T-helper 17 cell (primary cell): ENCODE measurements around the gene KIZ. TPM values are rescaled to one million over a fixed set of nuclear protein-coding genes. Genes with fewer than 3 reads are reported as not detected.

Source experiments
- ATAC-seq: fragments of 150-1000 bp; cut with Tn5 transposase; 2 replicates; pipeline ENCODE4 v1.10.0; 2021; ENCODE audit warnings: mild to moderate bottlenecking, moderate library complexity
- DNase-seq, 3 donors: peaks; one replicate each; pipeline versions ENCODE4 v3.0.0 to v3.0.0-alpha.2; 2020 to 2021
- H3K9me3 ChIP-seq: one replicate; pipeline ENCODE4 v1.7.0; 2013; ENCODE audit warnings: low read length, mild to moderate bottlenecking; ENCODE audit not compliant: control insufficient read depth, poor library complexity, severe bottlenecking
- H3K27ac Mint-ChIP-seq: one replicate; pipeline ENCODE4 v1.8.0; 2022; ENCODE audit warnings: mild to moderate bottlenecking, moderate library complexity, mixed read lengths
- H3K27me3 Mint-ChIP-seq: one replicate; pipeline ENCODE4 v1.8.0; 2022; ENCODE audit warnings: mixed read lengths
- H3K36me3 Mint-ChIP-seq: one replicate; pipeline ENCODE4 v1.8.0; 2022; ENCODE audit warnings: low read depth, mixed read lengths
- H3K4me1 Mint-ChIP-seq: one replicate; pipeline ENCODE4 v1.8.0; 2022; ENCODE audit warnings: mild to moderate bottlenecking, mixed read lengths
- H3K4me3 Mint-ChIP-seq: one replicate; pipeline ENCODE4 v1.8.0; 2022; ENCODE audit warnings: mild to moderate bottlenecking, moderate library complexity, mixed read lengths
- total RNA-seq, 4 donors: library from RNA in 2 of 4; stranded (reverse) in 2 of 4; gene quantifications; one replicate each; pipeline ENCODE4 v1.2.3 and lab custom pipeline; 2022 to 2026

The KIZ gene
- total RNA-seq, 2 donors from 2014 or later = 23.0 to 26.9 TPM

GRCh38 chr20:21180248-21180647, 54.4 kb downstream of the KIZ start:
- Mint-ChIP-seq H3K36me3 (peaks cover 9% of the 10 kb centered on the region), H3K27ac (no peak overlapping the region)

GRCh38 chr20:21181028-21181427, 55.1 kb downstream of the KIZ start:
- no peaks in the 10 kb centered on the region for H3K27me3 Mint-ChIP-seq
- no peak for DNase-seq
- H3K36me3 Mint-ChIP-seq = peaks cover 9% of the 10 kb centered on the region
- peaks cover 12% of the 10 kb centered on the region for H3K4me1 Mint-ChIP-seq
- H3K27ac Mint-ChIP-seq = no peak overlapping the region
- H3K9me3 ChIP-seq = no peaks in the 10 kb centered on the region
- no peak for ATAC-seq
- H3K4me3 Mint-ChIP-seq = no peak overlapping the region

More at GRCh38 chr20:21180248-21180647, 54.4 kb downstream of the KIZ start:
- no peak overlapping the region for H3K4me3 Mint-ChIP-seq
- peaks cover 16% of the 10 kb centered on the region for H3K4me1 Mint-ChIP-seq
- ATAC-seq (no peak), DNase-seq (no peak)
- no peaks in the 10 kb centered on the region for H3K9me3 ChIP-seq
- H3K27me3 Mint-ChIP-seq = no peaks in the 10 kb centered on the region

- DNase-seq = no peak
- Mint-ChIP-seq H3K36me3 (peaks cover 14% of the 10 kb centered on the region), H3K4me1 (peaks cover 14% of the 10 kb centered on the region), H3K4me3 (no peak overlapping the region), H3K27me3 (no peaks in the 10 kb centered on the region), H3K27ac (no peak overlapping the region)
- no peak for ATAC-seq
- no peaks in the 10 kb centered on the region for H3K9me3 ChIP-seq
Measured at GRCh38 chr20:21182832-21183563, 57.1 kb downstream of the KIZ start.

- no peak overlapping the region for H3K4me3 Mint-ChIP-seq
- no peak for ATAC-seq
- H3K4me1 Mint-ChIP-seq = peaks cover 12% of the 10 kb centered on the region
- no peak overlapping the region for H3K27ac Mint-ChIP-seq
- DNase-seq = no peak
- H3K27me3 Mint-ChIP-seq = no peaks in the 10 kb centered on the region
- H3K36me3 Mint-ChIP-seq = peaks cover 14% of the 10 kb centered on the region
- no peaks in the 10 kb centered on the region for H3K9me3 ChIP-seq
Measured at GRCh38 chr20:21183722-21184121, 57.8 kb downstream of the KIZ start.

- Mint-ChIP-seq H3K27me3 (no peaks in the 10 kb centered on the region), H3K27ac (no peak overlapping the region)
Measured at GRCh38 chr20:21184819-21185218, 58.9 kb downstream of the KIZ start.

GRCh38 chr20:21185849-21186248, 60.0 kb downstream of the KIZ start:
- H3K4me1 Mint-ChIP-seq = peaks cover 2% of the 10 kb centered on the region
- no peak for DNase-seq
- H3K27me3 Mint-ChIP-seq = no peaks in the 10 kb centered on the region
- H3K4me3 Mint-ChIP-seq = no peak overlapping the region
- H3K36me3 Mint-ChIP-seq = peaks cover 6% of the 10 kb centered on the region
- H3K27ac Mint-ChIP-seq = no peak overlapping the region
- ATAC-seq = no peak
- no peaks in the 10 kb centered on the region for H3K9me3 ChIP-seq

More at GRCh38 chr20:21184819-21185218, 58.9 kb downstream of the KIZ start:
- H3K36me3 Mint-ChIP-seq = peaks cover 6% of the 10 kb centered on the region
- H3K4me3 Mint-ChIP-seq = no peak overlapping the region
- no peak for DNase-seq
- H3K9me3 ChIP-seq = no peaks in the 10 kb centered on the region
- H3K4me1 Mint-ChIP-seq = peaks cover 2% of the 10 kb centered on the region
- no peak for ATAC-seq

- H3K9me3 ChIP-seq = no peaks in the 10 kb centered on the region
- peaks cover 3% of the 10 kb centered on the region for H3K4me1 Mint-ChIP-seq
- no peaks in the 10 kb centered on the region for H3K27me3 Mint-ChIP-seq
- peaks cover 7% of the 10 kb centered on the region for H3K36me3 Mint-ChIP-seq
- H3K27ac Mint-ChIP-seq = no peak overlapping the region
- no peak for ATAC-seq
- no peak for DNase-seq
- no peak overlapping the region for H3K4me3 Mint-ChIP-seq
Measured at GRCh38 chr20:21189761-21190523, 64.1 kb downstream of the KIZ start.

- Mint-ChIP-seq H3K27me3 (no peaks in the 10 kb centered on the region), H3K4me1 (peaks cover 4% of the 10 kb centered on the region), H3K27ac (no peak overlapping the region), H3K36me3 (peaks cover 10% of the 10 kb centered on the region), H3K4me3 (no peak overlapping the region)
- DNase-seq (no peak), ATAC-seq (no peak)
- no peaks in the 10 kb centered on the region for H3K9me3 ChIP-seq
Measured at GRCh38 chr20:21190869-21191268, 65.0 kb downstream of the KIZ start.

- no peaks in the 10 kb centered on the region for H3K9me3 ChIP-seq
- peaks cover 5% of the 10 kb centered on the region for H3K4me1 Mint-ChIP-seq
- H3K27ac Mint-ChIP-seq = no peak overlapping the region
- no peak for ATAC-seq
- H3K4me3 Mint-ChIP-seq = no peak overlapping the region
- H3K36me3 Mint-ChIP-seq = peaks cover 11% of the 10 kb centered on the region
- H3K27me3 Mint-ChIP-seq = no peaks in the 10 kb centered on the region
- DNase-seq = no peak
Measured at GRCh38 chr20:21191839-21192238, 66.0 kb downstream of the KIZ start.

GRCh38 chr20:21202259-21202658, 76.4 kb downstream of the KIZ start:
- H3K27ac Mint-ChIP-seq = no peak overlapping the region
- no peak for ATAC-seq
- H3K4me1 Mint-ChIP-seq = peaks cover 2% of the 10 kb centered on the region
- peaks cover 9% of the 10 kb centered on the region for H3K36me3 Mint-ChIP-seq
- no peak overlapping the region for H3K4me3 Mint-ChIP-seq
- DNase-seq = no peak
- no peaks in the 10 kb centered on the region for H3K9me3 ChIP-seq
- H3K27me3 Mint-ChIP-seq = no peaks in the 10 kb centered on the region

GRCh38 chr20:21203088-21203656, 77.3 kb downstream of the KIZ start:
- peaks cover 2% of the 10 kb centered on the region for H3K4me1 Mint-ChIP-seq
- no peak overlapping the region for H3K4me3 Mint-ChIP-seq
- ATAC-seq (no peak), DNase-seq (no peak)
- no peaks in the 10 kb centered on the region for H3K9me3 ChIP-seq
- H3K27ac Mint-ChIP-seq = no peak overlapping the region
- peaks cover 9% of the 10 kb centered on the region for H3K36me3 Mint-ChIP-seq
- H3K27me3 Mint-ChIP-seq = no peaks in the 10 kb centered on the region

- H3K4me1 Mint-ChIP-seq = no peaks in the 10 kb centered on the region
- ATAC-seq = no peak
- H3K27ac Mint-ChIP-seq = no peak overlapping the region
- H3K9me3 ChIP-seq = no peaks in the 10 kb centered on the region
- H3K36me3 Mint-ChIP-seq = peaks cover 7% of the 10 kb centered on the region
- no peaks in the 10 kb centered on the region for H3K27me3 Mint-ChIP-seq
- H3K4me3 Mint-ChIP-seq = no peak overlapping the region
- DNase-seq = no peak
Measured at GRCh38 chr20:21206584-21206983, 80.7 kb downstream of the KIZ start.

GRCh38 chr20:21208999-21209398, 83.1 kb downstream of the KIZ start:
- H3K9me3 ChIP-seq = no peaks in the 10 kb centered on the region
- no peak for DNase-seq
- no peaks in the 10 kb centered on the region for H3K27me3 Mint-ChIP-seq
- no peak overlapping the region for H3K27ac Mint-ChIP-seq
- H3K4me1 Mint-ChIP-seq = no peaks in the 10 kb centered on the region
- ATAC-seq = no peak
- peaks cover 7% of the 10 kb centered on the region for H3K36me3 Mint-ChIP-seq
- H3K4me3 Mint-ChIP-seq = no peak overlapping the region
